Measurements from ENCODE around the gene LAMP2.
A peak's percentile ranks its signal among the peaks of the same experiment; 100 is the strongest.
"Not testable (repeated sequence)": the region's sequence is repeated elsewhere in the genome, so short reads cannot be mapped to it uniquely, and the experiment has no call there.

LAMP2 gene

GRCh38 chrX:120504569-120504968 lies 35.5 kb upstream of the LAMP2 start:
- Histone ChIP-seq H3K27me3 (no peaks in the 10 kb centered on the region), H3K27ac (no peak overlapping the region), H3K4me1 (no peaks in the 10 kb centered on the region), H3K36me3 (no peaks in the 10 kb centered on the region), H3K4me3 (no peak overlapping the region), H3K9me3 (no peaks in the 10 kb centered on the region)
- TF ChIP-seq CTCF (IDR thresholded peaks at IDR 0.05): no peak
- DNase-seq: no peak
- intact Hi-C loops (cut with DNase I; ENCODE audit: low total_unique reads): loop anchor here (10.0 kb wide), 1 partner anchor 270 kb away; no protein-coding TSS in a partner anchor

- no peak for TF ChIP-seq CTCF (IDR thresholded peaks at IDR 0.05)
- no peak overlapping the region for H3K27ac ChIP-seq
- no peaks in the 10 kb centered on the region for H3K9me3 ChIP-seq
- H3K36me3 ChIP-seq: no peaks in the 10 kb centered on the region
- no peaks in the 10 kb centered on the region for H3K4me1 ChIP-seq
- DNase-seq: no peak
- no peak overlapping the region for H3K4me3 ChIP-seq
- H3K27me3 ChIP-seq: no peaks in the 10 kb centered on the region
- intact Hi-C loops (cut with DNase I; ENCODE audit: low total_unique reads): loop anchor here (10.0 kb wide), 2 partner anchors 165 to 275 kb away; no protein-coding TSS in a partner anchor
Measured at GRCh38 chrX:120499301-120500072, 30.4 kb upstream of the LAMP2 start.

- H3K27me3 ChIP-seq, H3K36me3 ChIP-seq, H3K4me3 ChIP-seq, H3K4me1 ChIP-seq, DNase-seq, H3K27ac ChIP-seq, H3K9me3 ChIP-seq: not testable (repeated sequence)
- intact Hi-C loops (cut with DNase I; ENCODE audit: low total_unique reads): loop anchor here (10.0 kb wide), 1 partner anchor 175 kb away; no protein-coding TSS in a partner anchor
Measured at GRCh38 chrX:120490119-120490518, 21.0 kb upstream of the LAMP2 start.

GRCh38 chrX:120486786-120487185 lies 17.7 kb upstream of the LAMP2 start:
- no peaks in the 10 kb centered on the region for H3K36me3 ChIP-seq
- no peaks in the 10 kb centered on the region for H3K4me1 ChIP-seq
- no peak for DNase-seq
- no peak overlapping the region for H3K4me3 ChIP-seq
- intact Hi-C loops (cut with DNase I; ENCODE audit: low total_unique reads): no loop called here
- H3K27ac ChIP-seq: no peak overlapping the region
- TF ChIP-seq CTCF (IDR thresholded peaks at IDR 0.05): no peak
- H3K27me3 ChIP-seq: no peaks in the 10 kb centered on the region
- no peaks in the 10 kb centered on the region for H3K9me3 ChIP-seq

GRCh38 chrX:120485638-120486520 lies 16.8 kb upstream of the LAMP2 start:
- intact Hi-C loops (cut with DNase I; ENCODE audit: low total_unique reads): no loop called here
- H3K4me1 ChIP-seq: no peaks in the 10 kb centered on the region
- no peaks in the 10 kb centered on the region for H3K27me3 ChIP-seq
- DNase-seq: peak; percentile 71 to 82
- peak overlapping the region; percentile 57 to 60 for H3K4me3 ChIP-seq
- H3K27ac ChIP-seq: peak overlapping the region; percentile 66 to 85
- peak; percentile 46 to 51 for TF ChIP-seq CTCF (IDR thresholded peaks at IDR 0.05)
- H3K36me3 ChIP-seq: no peaks in the 10 kb centered on the region
- H3K9me3 ChIP-seq: no peaks in the 10 kb centered on the region

GRCh38 chrX:120485315-120485637 lies 16.2 kb upstream of the LAMP2 start:
- TF ChIP-seq CTCF (IDR thresholded peaks at IDR 0.05): no peak
- Histone ChIP-seq H3K27ac (peak overlapping the region; percentile 66 to 85), H3K4me1 (no peaks in the 10 kb centered on the region), H3K36me3 (no peaks in the 10 kb centered on the region), H3K4me3 (peak overlapping the region; percentile 57 to 60), H3K9me3 (no peaks in the 10 kb centered on the region), H3K27me3 (no peaks in the 10 kb centered on the region)
- intact Hi-C loops (cut with DNase I; ENCODE audit: low total_unique reads): no loop called here
- DNase-seq: no peak

Measured in tibial artery (tissue), 4 donors.